Astrocyte of the cerebellum (primary cell): ENCODE measurements around the gene TLX3.

Source experiments
- DNase-seq: peaks from one replicate; pipeline ENCODE4 v3.0.0-alpha.2; 2011; ENCODE audit warnings: low read depth
- H3K4me3 ChIP-seq: 2 replicates; pipeline ENCODE4 v1.5.1; 2011; ENCODE audit warnings: mild to moderate bottlenecking, low read depth, low read length, moderate library complexity
- CTCF ChIP-seq: IDR thresholded peaks from 2 replicates; pipeline ENCODE4 v1.5.1; 2012; ENCODE audit warnings: low read length, low read depth, moderate library complexity, mild to moderate bottlenecking; ENCODE audit errors: missing control alignments
- in situ Hi-C: cut with HindIII; loops from 2 replicates; pipeline ENCODE4 v1.10.0; 2017; ENCODE audit warnings: low sequenced_read_pairs

Gene TLX3

GRCh38 chr5:171310212-171310818 is 1.3 kb downstream of the TLX3 start:
- peak; percentile 27 for TF ChIP-seq CTCF

GRCh38 chr5:171310819-171311321 is 1.8 kb downstream of the TLX3 start:
- in situ Hi-C loops, result no loop called here
- no peak for TF ChIP-seq CTCF
- no peak overlapping the region for H3K4me3 ChIP-seq
- DNase-seq, result no peak

More at GRCh38 chr5:171310212-171310818, 1.3 kb downstream of the TLX3 start:
- DNase-seq, result no peak
- in situ Hi-C loops, result no loop called here
- H3K4me3 ChIP-seq, result no peak overlapping the region

GRCh38 chr5:171311322-171312077 is 2.5 kb downstream of the TLX3 start:
- DNase-seq, result no peak
- no peak for TF ChIP-seq CTCF

GRCh38 chr5:171312129-171312974 is 3.3 kb downstream of the TLX3 start:
- in situ Hi-C loops, result no loop called here
- no peak for DNase-seq
- H3K4me3 ChIP-seq, result no peak overlapping the region
- no peak for TF ChIP-seq CTCF

More at GRCh38 chr5:171311322-171312077, 2.5 kb downstream of the TLX3 start:
- in situ Hi-C loops, result no loop called here
- H3K4me3 ChIP-seq, result no peak overlapping the region

GRCh38 chr5:171313481-171314206 is 4.6 kb downstream of the TLX3 start:
- no peak overlapping the region for H3K4me3 ChIP-seq
- DNase-seq, result no peak
- TF ChIP-seq CTCF, result no peak
- in situ Hi-C loops, result no loop called here

- no peak overlapping the region for H3K4me3 ChIP-seq
- in situ Hi-C loops, result no loop called here
- no peak for TF ChIP-seq CTCF
- no peak for DNase-seq
These were observed 5.8 kb downstream of the TLX3 start for GRCh38 chr5:171314728-171315385.
